HG02623 (cell line): ENCODE data around the gene CFAP91.

Experiments
- ATAC-seq: cut with Tn5 transposase; IDR thresholded peaks from one replicate; pipeline ENCODE4 v1.9.1; 2021; ENCODE audit warnings: moderate library complexity; ENCODE audit not compliant: unreplicated experiment

Gene CFAP91

GRCh38 chr3:119738741-119739140 is 35.9 kb downstream of the CFAP91 start:
- ATAC-seq: no peak

DNA sequence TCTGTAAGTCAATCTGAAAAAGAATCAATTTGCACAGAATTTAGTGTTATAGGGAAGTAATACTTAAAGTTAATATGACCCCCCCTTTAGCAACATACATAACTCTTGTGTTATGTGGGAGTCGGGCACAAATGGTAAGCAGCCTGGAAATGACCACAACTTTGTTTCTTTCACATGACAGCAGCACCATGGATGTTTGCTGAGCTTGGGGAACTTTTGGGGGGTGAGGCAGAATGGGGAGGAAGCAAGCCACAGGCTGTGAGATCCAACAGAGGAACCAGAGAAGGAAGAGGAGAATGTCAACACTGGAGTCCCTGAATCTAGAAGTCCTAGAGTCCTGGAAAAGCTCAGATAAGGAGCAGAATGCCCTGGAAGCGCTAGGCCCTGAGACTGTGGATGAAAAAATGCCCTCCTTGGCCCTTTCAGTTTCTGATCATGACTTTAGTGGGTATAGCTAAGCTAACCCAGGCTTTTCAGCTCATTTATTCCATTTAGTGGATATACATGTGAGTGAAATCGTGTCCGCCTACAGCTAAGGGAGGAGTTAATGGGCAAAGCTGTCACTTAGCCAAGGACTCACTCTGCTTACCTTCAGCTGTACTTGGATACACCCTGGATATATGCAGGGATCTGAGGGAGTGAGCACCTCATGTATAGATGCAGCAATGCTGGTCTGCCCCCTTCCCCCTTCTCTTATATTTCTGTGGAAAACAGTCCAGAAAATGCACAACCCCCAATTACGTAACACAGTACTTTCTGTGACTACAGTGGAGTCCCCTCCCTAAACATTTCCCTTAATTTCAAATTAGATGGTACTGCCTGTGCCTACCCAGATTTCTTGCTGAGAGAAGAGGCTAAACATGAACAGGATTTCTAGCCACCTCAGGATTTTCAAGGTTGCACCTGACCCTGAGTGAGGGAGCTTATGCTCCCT is 39.1 kb downstream of the CFAP91 start:
- no peak for ATAC-seq

- no peak for ATAC-seq
Observed at GRCh38 chr3:119743921-119744320, 41.1 kb downstream of the CFAP91 start.

DNA sequence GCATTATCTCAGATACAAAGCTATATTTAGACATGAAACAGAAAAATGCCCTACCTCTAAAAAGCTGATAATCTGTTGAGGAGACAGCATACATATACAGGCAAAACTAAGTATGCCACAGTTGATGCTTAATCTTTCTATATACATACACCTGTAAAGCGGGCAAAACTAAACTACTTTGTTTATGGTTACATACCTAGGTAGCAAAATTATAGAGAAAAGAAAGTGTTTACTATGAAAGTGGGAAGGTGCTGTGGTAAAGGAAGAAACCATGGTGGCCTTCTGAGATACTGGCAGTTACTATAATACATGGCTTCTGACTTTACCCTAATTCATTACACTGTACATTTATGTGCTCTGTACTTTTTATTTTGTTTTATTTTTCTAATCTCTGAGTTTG is 43.1 kb downstream of the CFAP91 start:
- ATAC-seq: peak; percentile 63

GRCh38 chr3:119746423-119746822 is 43.6 kb downstream of the CFAP91 start:
- no peak for ATAC-seq

DNA sequence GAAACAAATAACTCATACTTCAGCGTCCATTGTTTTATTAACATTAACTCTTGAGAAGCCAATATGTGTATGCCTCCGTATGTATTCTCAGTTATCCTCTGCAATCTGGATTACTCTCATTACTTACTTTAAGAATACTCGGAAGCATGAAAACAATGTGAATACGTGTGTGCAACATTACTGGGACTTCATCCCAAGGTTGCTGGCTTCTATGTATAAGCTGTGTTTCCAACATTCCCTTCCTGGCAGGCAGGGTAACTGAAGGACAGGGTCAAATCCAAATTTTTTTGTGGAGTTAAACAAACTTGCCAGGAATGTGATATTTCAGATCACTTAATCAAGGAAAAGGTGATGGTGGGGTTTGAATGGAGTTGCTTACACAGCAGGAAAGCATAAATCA is 44.5 kb downstream of the CFAP91 start:
- no peak for ATAC-seq

- ATAC-seq: no peak
Observed at GRCh38 chr3:119748991-119749390, 46.2 kb downstream of the CFAP91 start.

DNA sequence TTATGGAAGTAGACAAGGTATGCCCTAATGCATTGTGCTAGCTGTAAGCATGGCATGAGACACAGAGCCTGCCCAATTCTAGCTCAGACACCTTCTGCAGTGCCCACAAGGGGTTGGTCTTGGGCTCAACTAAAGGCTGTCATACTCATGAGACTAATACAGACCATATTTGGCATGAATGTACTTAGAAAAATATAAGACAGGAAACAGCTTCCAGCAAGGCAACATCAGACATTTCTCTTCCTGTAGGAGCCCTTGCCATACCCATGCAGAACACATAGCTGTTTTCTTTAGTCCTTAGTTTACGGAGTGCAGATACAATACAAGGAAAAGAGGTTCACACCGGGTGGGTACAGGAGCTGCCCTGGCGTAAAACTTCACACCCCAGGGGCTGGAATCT is 48.6 kb downstream of the CFAP91 start:
- no peak for ATAC-seq
